NCI-H524 treated with DMSO at 0.1 percent for 48 hours (cell line): ENCODE measurements around the gene LECT2.

Source experiments
- DNase-seq: peaks from one replicate; lab custom pipeline; 2025; lab: John Stamatoyannopoulos, UW

Gene LECT2

GRCh38 chr5:135934939-135935338 is 19.8 kb downstream of the LECT2 start:
- no peak for DNase-seq

GRCh38 chr5:135930949-135931295 is 23.9 kb downstream of the LECT2 start:
- DNase-seq = no peak

- DNase-seq = no peak
Observed at GRCh38 chr5:135930029-135930948, 24.5 kb downstream of the LECT2 start.

GRCh38 chr5:135921388-135921787 is 33.4 kb downstream of the LECT2 start:
- DNase-seq = no peak

- no peak for DNase-seq
Observed at GRCh38 chr5:135920199-135920598, 34.6 kb downstream of the LECT2 start.

GRCh38 chr5:135916638-135917263 is 38.0 kb downstream of the LECT2 start:
- DNase-seq = no peak

GRCh38 chr5:135915466-135916001 is 39.2 kb downstream of the LECT2 start:
- DNase-seq = no peak

- DNase-seq = no peak
Observed at GRCh38 chr5:135913713-135914626, 40.8 kb downstream of the LECT2 start.

- DNase-seq = no peak
Observed at GRCh38 chr5:135905144-135905543, 49.6 kb downstream of the LECT2 start.

GRCh38 chr5:135901633-135902032 is 53.1 kb downstream of the LECT2 start:
- DNase-seq = no peak

GRCh38 chr5:135900276-135900675 is 54.5 kb downstream of the LECT2 start:
- no peak for DNase-seq

- DNase-seq = no peak
Observed at GRCh38 chr5:135898651-135899050, 56.1 kb downstream of the LECT2 start.
